ENCODE measurements around the gene TAC3.
"Not testable (repeated sequence)": the region's sequence is repeated elsewhere in the genome, so short reads cannot be mapped to it uniquely, and the experiment has no call there.

TAC3 gene

GRCh38 chr12:56977361-56977760 is 39.0 kb downstream of the TAC3 start:
- H3K4me3 ChIP-seq (ENCODE audit: low read depth in 1 of 2, low read length in 2 of 2); H3K36me3 ChIP-seq (ENCODE audit: control insufficient read depth in 1 of 2, insufficient read depth in 2 of 2, low read length in 2 of 2); H3K27ac ChIP-seq (ENCODE audit: low read length); H3K4me1 ChIP-seq (ENCODE audit: control insufficient read depth in 1 of 2, insufficient read depth in 2 of 2, low read length in 2 of 2); H3K9me3 ChIP-seq (ENCODE audit: control insufficient read depth in 1 of 2, low read length in 2 of 2); H3K27me3 ChIP-seq (ENCODE audit: low read depth, low read length): not testable (repeated sequence)

DNA sequence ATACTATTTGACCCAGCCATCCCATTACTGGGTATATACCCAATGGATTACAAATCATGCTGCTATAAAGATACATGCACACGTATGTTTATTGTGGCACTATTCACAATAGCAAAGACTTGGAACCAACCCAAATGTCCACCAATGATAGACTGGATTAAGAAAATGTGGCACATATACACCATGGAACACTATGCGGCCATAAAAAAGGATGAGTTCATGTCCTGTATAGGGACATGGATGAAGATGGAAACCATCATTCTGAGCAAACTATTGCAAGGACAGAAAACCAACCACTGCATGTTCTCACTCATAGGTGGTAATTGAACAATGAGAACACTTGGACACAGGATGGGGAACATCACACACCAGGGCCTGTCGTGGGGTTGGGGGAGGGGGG is 42.1 kb downstream of the TAC3 start:
- not testable (repeated sequence) for H3K4me3 ChIP-seq (ENCODE audit: low read depth in 1 of 2, low read length in 2 of 2); H3K27ac ChIP-seq (ENCODE audit: low read length); H3K36me3 ChIP-seq (ENCODE audit: control insufficient read depth in 1 of 2, insufficient read depth in 2 of 2, low read length in 2 of 2); H3K4me1 ChIP-seq (ENCODE audit: control insufficient read depth in 1 of 2, insufficient read depth in 2 of 2, low read length in 2 of 2); H3K9me3 ChIP-seq (ENCODE audit: control insufficient read depth in 1 of 2, low read length in 2 of 2); H3K27me3 ChIP-seq (ENCODE audit: low read depth, low read length)

DNA sequence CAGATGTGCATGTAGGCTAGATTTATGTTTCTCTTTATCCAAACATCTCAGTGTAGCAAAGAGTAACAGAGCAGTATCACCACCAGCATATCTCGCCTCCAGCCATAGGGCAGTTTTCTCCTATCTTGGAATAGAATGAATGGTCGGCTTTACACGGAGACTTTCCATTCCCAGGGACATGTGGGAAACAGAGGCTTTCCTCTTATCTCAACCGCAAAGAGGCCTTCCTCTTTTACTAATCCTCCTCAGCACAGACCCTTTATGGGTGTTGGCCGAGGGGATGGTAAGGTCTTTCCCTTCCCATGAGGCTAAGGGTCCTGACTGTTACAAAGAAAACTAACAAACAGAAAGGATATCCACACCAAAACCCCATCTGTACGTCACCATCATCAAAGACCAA is 47.4 kb downstream of the TAC3 start:
- not testable (repeated sequence) for H3K27me3 ChIP-seq (ENCODE audit: low read depth, low read length); H3K4me1 ChIP-seq (ENCODE audit: control insufficient read depth in 1 of 2, insufficient read depth in 2 of 2, low read length in 2 of 2); H3K4me3 ChIP-seq (ENCODE audit: low read depth in 1 of 2, low read length in 2 of 2); H3K36me3 ChIP-seq (ENCODE audit: control insufficient read depth in 1 of 2, insufficient read depth in 2 of 2, low read length in 2 of 2); H3K27ac ChIP-seq (ENCODE audit: low read length); H3K9me3 ChIP-seq (ENCODE audit: control insufficient read depth in 1 of 2, low read length in 2 of 2)

- not testable (repeated sequence) for H3K4me3 ChIP-seq (ENCODE audit: low read depth in 1 of 2, low read length in 2 of 2); H3K9me3 ChIP-seq (ENCODE audit: control insufficient read depth in 1 of 2, low read length in 2 of 2); H3K36me3 ChIP-seq (ENCODE audit: control insufficient read depth in 1 of 2, insufficient read depth in 2 of 2, low read length in 2 of 2); H3K4me1 ChIP-seq (ENCODE audit: control insufficient read depth in 1 of 2, insufficient read depth in 2 of 2, low read length in 2 of 2); H3K27ac ChIP-seq (ENCODE audit: low read length); H3K27me3 ChIP-seq (ENCODE audit: low read depth, low read length)
Observed at GRCh38 chr12:56965997-56966642, 50.2 kb downstream of the TAC3 start.

GRCh38 chr12:56965124-56965523 is 51.2 kb downstream of the TAC3 start:
- not testable (repeated sequence) for H3K36me3 ChIP-seq (ENCODE audit: control insufficient read depth in 1 of 2, insufficient read depth in 2 of 2, low read length in 2 of 2); H3K4me3 ChIP-seq (ENCODE audit: low read depth in 1 of 2, low read length in 2 of 2); H3K4me1 ChIP-seq (ENCODE audit: control insufficient read depth in 1 of 2, insufficient read depth in 2 of 2, low read length in 2 of 2); H3K27ac ChIP-seq (ENCODE audit: low read length); H3K27me3 ChIP-seq (ENCODE audit: low read depth, low read length); H3K9me3 ChIP-seq (ENCODE audit: control insufficient read depth in 1 of 2, low read length in 2 of 2)

DNA sequence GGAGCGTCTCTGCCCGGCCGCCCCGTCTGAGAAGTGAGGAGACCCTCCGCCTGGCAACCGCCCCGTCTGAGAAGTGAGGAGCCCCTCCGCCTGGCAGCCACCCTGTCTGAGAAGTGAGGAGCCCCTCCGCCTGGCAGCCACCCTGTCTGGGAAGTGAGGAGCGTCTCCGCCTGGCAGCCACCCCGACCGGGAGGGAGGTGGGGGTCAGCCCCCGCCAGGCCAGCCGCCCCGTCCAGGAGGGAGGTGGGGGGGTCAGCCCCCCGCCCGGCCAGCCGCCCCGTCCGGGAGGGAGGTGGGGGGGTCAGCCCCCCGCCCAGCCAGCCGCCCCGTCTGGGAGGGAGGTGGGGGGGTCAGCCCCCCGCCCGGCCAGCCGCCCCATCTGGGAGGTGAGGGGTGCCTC is 52.8 kb downstream of the TAC3 start:
- not testable (repeated sequence) for H3K27me3 ChIP-seq (ENCODE audit: low read depth, low read length); H3K27ac ChIP-seq (ENCODE audit: low read length); H3K36me3 ChIP-seq (ENCODE audit: control insufficient read depth in 1 of 2, insufficient read depth in 2 of 2, low read length in 2 of 2); H3K4me3 ChIP-seq (ENCODE audit: low read depth in 1 of 2, low read length in 2 of 2); H3K4me1 ChIP-seq (ENCODE audit: control insufficient read depth in 1 of 2, insufficient read depth in 2 of 2, low read length in 2 of 2); H3K9me3 ChIP-seq (ENCODE audit: control insufficient read depth in 1 of 2, low read length in 2 of 2)

DNA sequence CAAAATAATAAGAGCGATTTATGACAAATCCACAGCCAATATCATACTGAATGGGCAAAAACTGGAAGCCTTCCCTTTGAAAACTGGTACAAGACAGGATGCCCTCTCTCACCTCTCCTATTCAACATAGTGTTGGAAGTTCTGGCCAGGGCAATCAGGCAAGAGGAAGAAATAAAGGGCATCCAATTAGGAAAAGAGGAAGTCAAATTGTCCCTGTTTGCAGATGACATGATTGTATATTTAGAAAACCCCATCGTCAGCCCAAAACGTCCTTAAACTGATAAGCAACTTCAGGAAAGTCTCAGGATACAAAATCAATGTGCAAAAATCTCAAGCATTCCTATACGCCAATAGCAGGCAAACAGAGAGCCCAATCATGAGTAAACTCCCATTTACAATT is 54.1 kb downstream of the TAC3 start:
- not testable (repeated sequence) for H3K27ac ChIP-seq (ENCODE audit: low read length); H3K27me3 ChIP-seq (ENCODE audit: low read depth, low read length); H3K4me3 ChIP-seq (ENCODE audit: low read depth in 1 of 2, low read length in 2 of 2); H3K36me3 ChIP-seq (ENCODE audit: control insufficient read depth in 1 of 2, insufficient read depth in 2 of 2, low read length in 2 of 2); H3K4me1 ChIP-seq (ENCODE audit: control insufficient read depth in 1 of 2, insufficient read depth in 2 of 2, low read length in 2 of 2)
- peaks cover 0 to 10% of the 10 kb centered on the region in 2 donors for H3K9me3 ChIP-seq (ENCODE audit: control insufficient read depth in 1 of 2, low read length in 2 of 2)
